Measurements from ENCODE around the gene AGRP.
"Not testable (repeated sequence)": the region's sequence is repeated elsewhere in the genome, so short reads cannot be mapped to it uniquely, and the experiment has no call there.

The AGRP gene

DNA sequence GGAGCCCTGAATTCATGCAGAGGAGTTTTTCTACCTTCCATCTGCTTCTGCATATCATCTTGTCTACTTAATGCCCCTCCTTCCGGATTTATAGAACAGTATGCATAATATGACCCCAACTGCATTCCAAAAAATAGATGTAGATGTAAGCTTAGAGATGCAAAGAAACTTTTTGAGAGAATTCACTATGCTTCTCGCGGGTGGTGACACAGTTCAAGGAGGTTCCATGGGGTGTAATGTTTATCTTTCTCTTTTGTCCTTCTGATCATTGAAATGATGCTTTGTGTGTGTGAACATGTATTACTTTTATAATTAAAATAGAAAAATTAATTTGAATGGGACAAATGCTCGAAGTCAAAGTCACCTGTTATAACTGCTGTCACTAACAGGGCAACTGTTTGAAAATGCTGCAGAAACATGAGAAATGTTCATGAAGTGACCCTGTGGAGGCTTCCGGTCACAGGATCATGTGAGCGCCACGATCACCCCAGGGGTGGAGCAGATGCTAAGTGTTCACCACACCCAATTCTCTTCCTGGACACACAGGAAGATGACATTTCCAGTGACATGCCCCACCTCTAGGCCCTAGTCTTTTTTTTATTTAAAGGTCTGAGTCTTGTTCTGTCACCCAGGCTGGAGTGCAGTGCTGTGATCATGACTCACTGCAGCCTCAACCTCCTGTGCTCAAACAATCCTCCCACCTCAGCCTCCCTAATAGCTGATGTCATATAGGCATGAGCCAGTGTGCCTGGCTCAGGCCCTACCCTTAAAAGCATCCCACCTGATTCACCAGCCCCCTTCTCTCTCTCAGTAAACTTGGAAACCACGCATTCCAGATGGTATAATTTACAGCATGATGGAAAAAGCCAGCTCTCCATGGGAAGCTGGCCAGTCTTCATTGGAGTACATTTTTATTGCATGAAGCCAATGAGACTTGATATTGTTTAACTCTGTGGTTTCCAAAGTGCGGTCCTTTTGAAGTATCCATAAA lies 21.0 kb upstream of the AGRP start:
- no peak for DNase-seq (ENCODE audit: low spot score)

- DNase-seq (ENCODE audit: low spot score): no peak
Observed at GRCh38 chr16:67499106-67499505, 15.8 kb upstream of the AGRP start.

- no peak for DNase-seq (ENCODE audit: low spot score)
Observed at GRCh38 chr16:67490335-67491096, 7.2 kb upstream of the AGRP start.

DNA sequence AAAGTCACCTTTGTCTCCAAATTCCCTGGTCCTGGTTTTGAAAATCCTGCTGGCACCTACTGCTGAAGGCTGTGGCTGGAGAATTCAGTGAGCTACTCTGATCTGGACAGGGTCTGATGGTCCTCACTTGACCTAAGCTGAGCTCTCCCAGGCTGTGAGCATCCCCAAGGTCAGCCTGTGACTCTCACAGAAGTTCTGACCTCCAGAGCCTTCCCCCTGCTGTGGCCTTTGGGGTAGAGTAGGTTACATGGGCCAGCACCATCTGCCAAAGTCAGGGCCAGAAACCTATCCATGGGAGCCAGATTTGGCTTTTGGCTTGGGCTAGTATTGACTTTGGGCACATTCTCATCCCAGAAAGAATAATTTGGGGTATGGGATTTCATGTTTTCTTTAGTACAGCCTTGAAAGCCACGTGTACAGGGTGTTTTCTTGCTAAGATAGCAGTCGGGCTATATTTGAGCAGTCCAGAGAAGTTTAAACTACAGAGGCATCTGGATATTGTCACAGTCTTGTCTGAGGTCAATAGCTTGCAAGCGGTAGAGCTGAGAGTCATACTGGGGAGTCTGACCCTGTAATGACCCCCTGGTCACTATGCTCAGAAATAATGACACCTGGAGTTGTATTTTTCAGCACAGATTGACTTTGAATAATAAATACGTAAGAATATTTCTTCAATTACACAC lies 6.2 kb upstream of the AGRP start:
- no peak for DNase-seq (ENCODE audit: low spot score)

DNA sequence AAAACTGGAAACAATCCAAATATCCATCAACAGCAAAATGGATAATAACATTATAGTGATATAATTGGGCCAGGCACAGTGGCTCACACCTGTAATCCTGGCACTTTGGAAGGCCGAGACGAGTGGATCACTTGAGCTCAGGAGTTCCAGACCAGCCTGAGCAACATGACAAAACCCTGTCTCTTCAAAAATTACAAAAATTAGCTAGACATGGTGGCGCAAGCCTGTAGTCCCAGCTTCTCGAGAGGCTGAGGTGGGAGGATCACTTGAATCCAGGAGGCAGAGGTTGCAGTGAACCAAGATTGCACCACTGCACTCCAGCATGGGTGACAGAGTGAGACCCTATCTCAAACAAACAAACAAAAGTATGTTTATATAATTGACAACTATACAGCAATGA lies 4.2 kb upstream of the AGRP start:
- not testable (repeated sequence) for DNase-seq (ENCODE audit: low spot score)

GRCh38 chr16:67486805-67487204 lies 3.5 kb upstream of the AGRP start:
- no peak for DNase-seq (ENCODE audit: low spot score)

DNA sequence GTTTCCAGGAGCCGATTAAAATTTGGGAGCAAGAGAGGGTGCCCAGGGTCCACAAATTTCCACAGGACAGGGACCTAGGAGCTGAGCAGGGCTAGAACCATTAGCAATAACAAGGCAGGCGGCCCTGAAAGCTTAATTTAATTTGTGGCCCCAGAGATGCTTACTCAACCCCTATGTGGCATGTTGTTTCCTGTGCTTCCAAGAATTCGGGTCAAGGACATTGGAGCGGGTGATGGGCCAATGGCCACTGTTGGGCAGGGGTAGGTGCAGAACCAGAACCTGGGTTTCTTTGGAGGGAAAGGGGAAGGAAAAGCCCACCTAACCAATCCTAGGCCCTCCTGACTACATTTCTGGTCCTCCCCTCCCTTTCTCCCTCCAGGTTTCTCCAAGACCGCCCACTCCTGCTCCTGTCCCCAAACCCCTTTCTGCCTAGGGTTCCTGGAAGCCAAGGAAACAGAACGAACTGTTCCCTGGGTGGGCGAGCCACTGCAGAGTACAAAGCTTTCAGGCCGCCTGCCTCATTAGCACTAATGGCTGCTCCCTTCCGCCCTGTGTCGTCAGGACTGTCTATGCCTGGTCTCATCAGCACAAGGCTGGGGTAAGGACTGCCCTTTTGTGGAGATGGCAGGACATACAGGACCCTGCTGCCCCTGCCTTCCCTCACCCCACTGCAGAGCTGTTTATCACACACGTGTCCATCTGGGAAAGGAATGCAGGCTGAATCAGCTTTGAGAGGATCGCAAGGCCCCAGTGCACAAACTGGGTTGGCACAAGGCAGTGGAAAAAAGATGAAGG lies 581 bp upstream of the AGRP start:
- no peak for DNase-seq (ENCODE audit: low spot score)

DNA sequence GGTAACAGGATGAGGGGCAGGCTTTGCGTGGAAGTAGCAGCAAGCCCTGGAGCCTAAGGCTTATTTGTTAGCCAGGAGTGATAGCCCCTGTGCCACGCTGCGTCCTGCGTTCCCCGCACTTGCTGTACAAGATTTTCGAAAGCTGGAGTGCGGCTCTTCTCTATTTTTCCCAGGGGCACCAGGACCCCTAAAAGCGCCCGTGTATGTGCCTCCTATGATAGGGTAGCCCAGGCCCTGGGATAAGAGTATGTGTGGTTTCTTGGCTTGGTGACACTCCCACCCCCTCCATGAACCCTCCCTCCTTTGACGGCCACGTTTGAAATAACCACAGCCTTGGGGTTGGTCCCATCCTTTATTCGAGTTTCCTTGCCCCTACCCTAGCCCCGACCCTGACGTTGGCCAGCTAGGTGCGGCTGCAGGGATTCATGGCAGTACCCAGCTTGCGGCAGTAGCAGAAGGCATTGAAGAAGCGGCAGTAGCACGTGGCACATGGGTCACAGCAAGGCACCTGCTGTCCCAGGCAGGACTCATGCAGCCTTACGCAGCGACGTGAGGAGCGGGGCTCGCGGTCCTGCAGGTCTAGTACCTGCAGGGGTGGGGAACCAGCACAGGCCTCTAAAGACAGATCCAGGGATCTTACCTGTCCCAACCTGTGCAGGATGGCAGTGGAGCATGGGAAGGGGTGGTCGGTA lies 968 bp downstream of the AGRP start:
- DNase-seq (ENCODE audit: low spot score): no peak

DNA sequence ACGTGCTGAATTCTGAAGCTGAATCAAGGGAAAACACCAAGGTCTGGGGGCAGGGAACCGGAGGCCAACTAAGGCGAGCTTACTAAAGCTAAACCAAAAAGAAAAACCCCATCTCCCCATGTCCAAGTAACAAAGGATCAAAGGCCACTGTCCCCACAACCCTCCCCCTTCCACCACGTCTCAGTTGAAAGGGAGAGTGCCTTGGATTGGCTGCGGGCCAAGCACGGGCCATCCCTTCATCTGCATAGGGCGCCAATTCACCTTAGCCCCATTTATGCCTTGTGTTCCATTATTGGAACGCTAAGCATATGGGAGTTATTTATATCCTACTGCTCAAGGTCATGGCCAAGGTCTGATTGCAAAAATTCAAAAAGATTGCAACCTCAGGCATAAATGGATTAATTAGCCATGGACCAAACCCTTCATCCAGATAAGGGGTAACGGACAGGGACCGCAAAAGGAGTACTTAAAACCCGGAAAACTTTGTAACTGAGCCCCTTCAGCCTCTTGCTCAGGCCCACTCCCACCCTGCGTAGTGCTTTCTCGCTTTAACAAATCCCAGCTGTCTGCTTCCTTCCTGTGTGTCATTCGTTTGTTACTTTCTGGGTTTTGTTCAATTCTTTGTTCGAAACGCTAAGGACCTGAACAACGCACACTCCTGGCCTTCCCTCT lies 1.6 kb downstream of the AGRP start:
- no peak for DNase-seq (ENCODE audit: low spot score)

DNA sequence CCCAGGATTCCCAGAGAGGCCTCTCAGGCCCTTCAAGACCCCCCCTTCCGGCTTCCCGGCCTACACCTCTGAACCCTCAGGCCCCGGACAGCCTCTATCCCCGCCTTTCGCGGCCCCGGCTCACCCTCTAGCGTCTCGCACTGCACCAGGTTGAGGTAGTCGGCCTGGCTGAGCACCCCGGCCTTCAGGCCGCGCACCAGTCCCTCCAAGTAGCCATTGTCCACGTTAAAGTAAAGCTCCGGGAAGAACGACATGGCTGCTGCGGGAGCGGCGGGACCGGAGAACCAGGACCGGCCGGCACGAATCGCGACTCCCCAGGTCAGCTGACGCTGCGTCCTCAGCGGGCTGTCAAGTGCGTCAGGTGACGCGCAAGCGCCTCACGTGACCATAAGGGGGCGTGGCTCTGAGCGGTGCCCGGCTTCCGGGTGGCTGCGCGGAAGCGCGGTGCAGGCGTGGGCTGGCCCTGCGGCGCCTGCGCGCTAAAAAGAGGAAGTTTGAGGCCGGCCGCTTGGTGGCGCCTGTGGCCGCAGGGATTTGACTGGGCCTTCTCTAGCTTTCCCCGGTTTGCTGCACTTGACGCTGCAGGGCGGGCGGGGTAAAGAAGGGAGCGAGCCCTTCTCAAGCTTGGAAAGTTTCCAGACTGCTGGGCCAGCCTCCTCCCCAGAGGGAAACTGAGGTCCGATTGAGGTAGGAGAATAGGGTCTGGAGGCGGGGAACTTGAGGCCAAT lies 2.4 kb downstream of the AGRP start, which contains the start of gene ATP6V0D1:
Gene ATP6V0D1 (minus strand): TSS at position 325 of the 728 bp plus-strand sequence. CDS start 71 bp downstream, at position 254.
- peak; percentile 99 for DNase-seq (ENCODE audit: low spot score)

DNA sequence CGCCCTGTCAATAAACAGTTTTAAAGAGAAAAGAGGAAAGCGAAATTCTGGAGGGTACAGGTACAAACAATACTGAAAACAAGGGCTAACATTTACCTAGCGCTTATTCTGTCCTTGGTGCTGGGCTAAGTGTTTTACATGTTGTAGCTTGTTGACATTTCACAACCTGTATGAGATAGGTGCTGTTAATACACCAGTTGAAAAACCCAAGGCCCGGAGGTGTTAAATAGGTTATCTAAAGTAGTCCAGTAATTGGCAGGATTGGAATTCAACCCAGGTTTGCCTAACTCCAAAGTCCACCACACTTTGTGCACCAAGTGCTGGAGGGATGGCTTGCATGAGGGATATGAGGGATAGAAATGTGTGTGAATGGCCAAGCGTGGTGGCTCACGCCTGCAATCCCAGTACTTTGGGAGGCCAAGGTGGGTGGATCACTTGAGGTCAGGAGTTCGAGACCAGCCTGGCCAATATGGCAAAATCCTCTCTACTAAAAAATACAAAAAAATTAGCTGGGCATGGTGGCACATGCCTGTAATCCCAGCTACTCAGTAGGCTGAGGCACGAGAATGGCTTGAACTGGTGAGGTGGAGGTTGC lies 5.3 kb downstream of the AGRP start:
- DNase-seq (ENCODE audit: low spot score): no peak

GRCh38 chr16:67474551-67475455 lies 8.5 kb downstream of the AGRP start:
- DNase-seq (ENCODE audit: low spot score): no peak

DNA sequence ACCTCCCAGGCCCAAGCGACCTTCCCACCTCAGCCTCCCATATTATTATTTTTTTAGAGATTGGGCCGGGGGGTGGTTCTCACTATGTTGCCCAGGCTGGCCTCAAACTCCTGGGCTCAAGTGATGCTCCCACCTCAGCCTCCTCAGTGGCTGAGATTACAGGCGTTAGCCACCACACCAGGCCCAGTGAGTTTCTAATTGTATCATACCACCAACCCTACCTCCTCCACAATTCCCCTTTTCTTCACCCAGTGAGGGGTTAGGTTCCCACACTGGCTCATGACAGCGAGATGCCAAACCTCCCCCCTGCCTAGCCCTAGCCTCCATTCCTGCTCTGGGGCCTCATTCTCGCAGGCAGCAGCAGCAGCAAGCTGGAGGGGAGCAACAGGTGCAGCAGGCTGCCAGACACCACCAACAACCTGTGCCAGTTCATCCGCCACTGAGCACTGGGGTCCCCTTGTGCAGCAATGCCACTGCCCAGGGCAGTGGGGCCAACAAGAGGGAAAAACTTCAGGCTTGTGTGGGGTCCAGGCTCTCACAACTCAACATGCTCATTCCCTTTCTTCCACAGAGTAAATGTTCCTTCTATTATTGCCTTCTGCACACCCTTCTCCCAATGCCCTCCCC lies 11.5 kb downstream of the AGRP start:
- no peak for DNase-seq (ENCODE audit: low spot score)

- no peak for DNase-seq (ENCODE audit: low spot score)
Observed at GRCh38 chr16:67470359-67470758, 13.0 kb downstream of the AGRP start.

DNA sequence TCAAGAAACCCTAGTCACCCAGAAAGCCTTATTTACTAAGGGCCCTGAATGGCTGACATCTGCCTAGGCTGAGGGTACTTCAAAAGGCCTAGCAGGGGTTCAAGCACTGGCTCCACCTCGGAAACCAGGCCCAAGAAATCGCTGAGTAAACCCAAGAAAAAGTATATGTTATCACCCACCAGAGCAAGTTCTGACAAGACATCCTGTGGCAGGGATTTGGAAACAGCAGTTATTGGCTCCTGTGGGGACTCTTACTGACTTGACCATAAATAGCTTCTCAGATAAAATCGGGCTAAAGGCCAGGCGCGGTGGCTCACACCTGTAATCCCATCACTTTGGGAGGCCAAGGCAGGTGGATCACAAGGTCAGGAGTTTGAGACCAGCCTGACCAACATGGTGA lies 14.6 kb downstream of the AGRP start:
- DNase-seq (ENCODE audit: low spot score): no peak

DNA sequence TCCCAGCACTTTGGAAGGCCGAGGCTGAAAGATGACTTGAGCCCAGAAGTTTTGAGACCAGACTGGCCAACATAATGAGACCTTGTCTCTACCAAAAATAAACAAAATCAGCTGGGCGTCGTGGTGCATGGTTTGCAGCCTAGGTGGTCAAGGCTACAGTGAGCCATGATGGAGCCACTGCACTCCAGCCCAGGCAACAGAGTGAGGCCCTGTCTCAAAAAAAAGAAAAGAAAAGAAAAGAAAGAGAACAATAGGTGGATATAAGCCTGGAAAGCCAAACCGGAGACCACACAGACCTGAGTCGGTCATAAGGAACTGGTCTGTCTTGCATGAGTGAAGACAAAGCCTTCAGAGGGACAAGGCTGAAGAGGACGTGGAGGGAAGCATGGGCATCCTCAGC lies 16.8 kb downstream of the AGRP start:
- DNase-seq (ENCODE audit: low spot score): no peak

DNA sequence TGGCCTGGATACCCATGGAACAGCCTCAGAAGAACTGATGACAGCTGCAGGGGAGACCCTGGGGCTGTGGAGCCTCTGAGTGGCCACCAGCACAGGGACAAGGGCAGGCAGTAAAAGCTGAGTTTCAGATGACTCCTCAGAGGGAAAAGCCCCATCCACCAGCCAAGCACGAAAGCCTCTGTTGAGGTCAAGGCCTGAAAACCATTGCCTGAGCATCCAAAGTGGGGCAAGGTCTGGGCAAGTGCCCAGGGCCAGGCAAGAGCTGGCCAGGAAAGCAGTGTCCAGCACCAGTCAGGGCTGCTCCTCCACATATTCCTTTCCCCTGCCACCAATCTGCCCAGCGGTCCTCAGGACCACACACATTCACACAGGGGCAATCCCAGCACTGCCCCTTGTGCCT lies 18.8 kb downstream of the AGRP start:
- DNase-seq (ENCODE audit: low spot score): no peak

DNA sequence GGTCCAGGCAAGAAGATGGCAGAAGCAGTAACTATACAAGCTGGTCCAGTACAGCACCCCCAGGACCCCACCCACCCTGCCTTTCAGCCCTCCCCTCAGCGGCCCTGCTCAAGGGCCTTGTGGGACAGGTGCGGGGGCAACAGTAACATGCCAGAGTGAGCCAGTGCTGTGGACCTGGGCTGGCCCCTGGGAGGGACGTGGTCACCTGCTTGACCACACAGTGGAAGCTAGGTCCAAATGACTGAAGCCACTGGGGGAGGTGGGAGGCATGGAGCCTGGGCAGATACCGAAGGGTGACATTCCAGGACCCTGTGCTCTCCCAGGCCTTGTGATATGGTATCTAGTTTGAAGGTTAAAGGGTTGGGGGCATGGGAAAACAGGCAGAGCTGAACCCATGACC lies 19.7 kb downstream of the AGRP start:
- DNase-seq (ENCODE audit: low spot score): no peak

All from D341Med (cell line).